Lower leg skin (tissue), 3 donors: ENCODE measurements around the gene CD46.

Experiments used
- CTCF ChIP-seq, 3 donors: fragments of 450-650 bp; IDR thresholded peaks; one replicate each; pipeline ENCODE4 v1.5.1; 2016; ENCODE audit warnings: antibody characterized with exemption in 3 of 3, mild to moderate bottlenecking in 3 of 3, moderate library complexity in 2 of 3
- POLR2A ChIP-seq, 2 donors: fragments of 450-650 bp; IDR thresholded peaks; one replicate each; pipeline ENCODE4 v1.6.1; 2016 to 2017; ENCODE audit warnings: antibody characterized with exemption in 2 of 2, mild to moderate bottlenecking in 1 of 2, moderate library complexity in 1 of 2

GRCh38 chr1:207801819-207802218 lies 50.0 kb downstream of the CD46 start:
- TF ChIP-seq CTCF (IDR thresholded peaks at IDR 0.05), result no peak
- TF ChIP-seq POLR2A (IDR thresholded peaks at IDR 0.05), result no peak
